Cerebellar cortex (tissue), 1 donor: Measurements from ENCODE around the gene CHMP5.

Source experiments
- DNase-seq: peaks from one replicate; pipeline ENCODE4 v3.0.0-alpha.2; 2015; ENCODE audit warnings: low spot score

The CHMP5 gene

GRCh38 chr9:33264473-33265177 lies at the start of gene CHMP5, which contains the start of gene BAG1:
Gene CHMP5, plus strand, starts transcription at chr9:33265049. Its CDS starts 30 bp downstream, at chr9:33265079.
Gene BAG1, minus strand, starts transcription at chr9:33264708.
- peak; percentile 100 for DNase-seq

GRCh38 chr9:33220681-33221567 lies 43.9 kb upstream of the CHMP5 start:
- DNase-seq: no peak

GRCh38 chr9:33221568-33221884 lies 43.3 kb upstream of the CHMP5 start:
- no peak for DNase-seq

- DNase-seq: no peak
These were observed 42.8 kb upstream of the CHMP5 start for GRCh38 chr9:33222031-33222430.

- DNase-seq: no peak
These were observed 41.2 kb upstream of the CHMP5 start for GRCh38 chr9:33223696-33224095.

GRCh38 chr9:33225319-33226147 lies 39.3 kb upstream of the CHMP5 start:
- DNase-seq: peak; percentile 78

- no peak for DNase-seq
These were observed 37.8 kb upstream of the CHMP5 start for GRCh38 chr9:33227008-33227398.

- DNase-seq: no peak
These were observed 37.1 kb upstream of the CHMP5 start for GRCh38 chr9:33227741-33228140.

GRCh38 chr9:33228606-33229005 lies 36.2 kb upstream of the CHMP5 start:
- no peak for DNase-seq

GRCh38 chr9:33229359-33230114 lies 35.3 kb upstream of the CHMP5 start:
- DNase-seq: no peak

GRCh38 chr9:33230756-33231622 lies 33.9 kb upstream of the CHMP5 start:
- DNase-seq: no peak

GRCh38 chr9:33231623-33231942 lies 33.3 kb upstream of the CHMP5 start:
- DNase-seq: no peak

- no peak for DNase-seq
These were observed 32.0 kb upstream of the CHMP5 start for GRCh38 chr9:33232815-33233214.

- peak; percentile 73 for DNase-seq
These were observed 31.1 kb upstream of the CHMP5 start for GRCh38 chr9:33233626-33234342.

- DNase-seq: no peak
These were observed 30.1 kb upstream of the CHMP5 start for GRCh38 chr9:33234511-33235467.

- no peak for DNase-seq
These were observed 28.3 kb upstream of the CHMP5 start for GRCh38 chr9:33236571-33236970.

GRCh38 chr9:33239921-33240320 lies 24.9 kb upstream of the CHMP5 start, which contains the start of gene SPINK4:
Gene SPINK4, plus strand, starts transcription at chr9:33240167. Its CDS starts 42 bp downstream, at chr9:33240209.
- no peak for DNase-seq

GRCh38 chr9:33241298-33241697 lies 23.6 kb upstream of the CHMP5 start:
- no peak for DNase-seq

GRCh38 chr9:33242609-33243134 lies 22.2 kb upstream of the CHMP5 start:
- no peak for DNase-seq
